ENCODE data around the gene CENPC. TPM values are rescaled to one million over a fixed set of nuclear protein-coding genes. Genes with fewer than 3 reads are reported as not detected.
"Not testable (repeated sequence)": the region's sequence is repeated elsewhere in the genome, so short reads cannot be mapped to it uniquely, and the experiment has no call there.

The CENPC gene
- total RNA-seq, 4 donors from 2014 or later = 17.5 to 67.3 (median 22.7) TPM

GRCh38 chr4:67460574-67460973, 84.7 kb downstream of the CENPC start:
- Histone ChIP-seq H3K27ac (no peak overlapping the region), H3K4me1 (no peaks in the 10 kb centered on the region), H3K9me3 (no peaks in the 10 kb centered on the region), H3K36me3 (peaks cover 13% of the 10 kb centered on the region), H3K4me3 (no peak overlapping the region), H3K27me3 (no peaks in the 10 kb centered on the region)
- 72% methylated on average over 2 of the region's 2 CpGs for WGBS
- no peak for DNase-seq (ENCODE audit: low spot score in 2 of 2)
- TF ChIP-seq EP300 (IDR thresholded peaks at IDR 0.05) (no peak), POLR2A (IDR thresholded peaks at IDR 0.05) (no peak), CTCF (IDR thresholded peaks at IDR 0.05) (no peak), POLR2AphosphoS5 (IDR thresholded peaks at IDR 0.05) (no peak)

GRCh38 chr4:67459164-67459563, 86.1 kb downstream of the CENPC start:
- TF ChIP-seq POLR2A (IDR thresholded peaks at IDR 0.05) (no peak), EP300 (IDR thresholded peaks at IDR 0.05) (no peak), POLR2AphosphoS5 (IDR thresholded peaks at IDR 0.05) (no peak), CTCF (IDR thresholded peaks at IDR 0.05) (no peak)
- peaks cover 23% of the 10 kb centered on the region for H3K36me3 ChIP-seq
- H3K27me3 ChIP-seq = no peaks in the 10 kb centered on the region
- no peaks in the 10 kb centered on the region for H3K9me3 ChIP-seq
- no peak for DNase-seq (ENCODE audit: low spot score in 2 of 2)
- 76% methylated on average over 3 of the region's 3 CpGs for WGBS
- no peak overlapping the region for H3K4me3 ChIP-seq
- no peaks in the 10 kb centered on the region for H3K4me1 ChIP-seq
- no peak overlapping the region for H3K27ac ChIP-seq

- H3K9me3 ChIP-seq = no peaks in the 10 kb centered on the region
- 78% methylated on average over 5 of the region's 5 CpGs for WGBS
- DNase-seq (ENCODE audit: low spot score in 2 of 2) = no peak
- no peak overlapping the region for H3K27ac ChIP-seq
- H3K27me3 ChIP-seq = no peaks in the 10 kb centered on the region
- H3K4me3 ChIP-seq = no peak overlapping the region
- no peak for TF ChIP-seq POLR2AphosphoS5 (IDR thresholded peaks at IDR 0.05)
- TF ChIP-seq POLR2A (IDR thresholded peaks at IDR 0.05) = no peak
- TF ChIP-seq EP300 (IDR thresholded peaks at IDR 0.05) = no peak
- TF ChIP-seq CTCF (IDR thresholded peaks at IDR 0.05) = no peak
- no peaks in the 10 kb centered on the region for H3K4me1 ChIP-seq
- peaks cover 37% of the 10 kb centered on the region for H3K36me3 ChIP-seq
These were observed 88.6 kb downstream of the CENPC start for GRCh38 chr4:67456577-67457196.

- H3K4me1 ChIP-seq = not testable (repeated sequence)
These were observed 92.5 kb downstream of the CENPC start for GRCh38 chr4:67452846-67453205.

GRCh38 chr4:67452100-67452845, 93.0 kb downstream of the CENPC start:
- no peak for DNase-seq (ENCODE audit: low spot score in 2 of 2)
- Histone ChIP-seq H3K27ac (no peak overlapping the region), H3K9me3 (peaks cover 2% of the 10 kb centered on the region), H3K27me3 (no peaks in the 10 kb centered on the region), H3K36me3 (peaks cover 27% of the 10 kb centered on the region), H3K4me3 (no peak overlapping the region), H3K4me1 (no peaks in the 10 kb centered on the region)
- 76% methylated on average over 4 of the region's 4 CpGs for WGBS
- TF ChIP-seq EP300 (IDR thresholded peaks at IDR 0.05) = no peak
- no peak for TF ChIP-seq CTCF (IDR thresholded peaks at IDR 0.05)
- TF ChIP-seq POLR2A (IDR thresholded peaks at IDR 0.05) = no peak
- no peak for TF ChIP-seq POLR2AphosphoS5 (IDR thresholded peaks at IDR 0.05)

More at GRCh38 chr4:67452846-67453205, 92.5 kb downstream of the CENPC start:
- not testable (repeated sequence) for DNase-seq (ENCODE audit: low spot score in 2 of 2); H3K27ac ChIP-seq; H3K27me3 ChIP-seq; H3K4me3 ChIP-seq; H3K9me3 ChIP-seq
- 88% methylated on average over 2 of the region's 2 CpGs for whole genome bisulfite sequencing
- peaks cover 32% of the 10 kb centered on the region for H3K36me3 ChIP-seq

Measured in suprapubic skin (tissue), 4 donors.